IMR-90 (cell line): ENCODE data around the gene RTN4RL2. TPM values are rescaled to one million over a fixed set of nuclear protein-coding genes. Genes with fewer than 3 reads are reported as not detected.

Experiments
- ATAC-seq: fragments of 200-7000 bp; cut with Tn5 transposase; 2 replicates; pipeline ENCODE4 v1.9.1; 2020; ENCODE audit warnings: low read depth, mild to moderate bottlenecking, moderate library complexity
- BruUV-seq: library from RNA; stranded (reverse); fragments of 400-500 nt; replicated peaks from 2 replicates; lab custom pipeline; 2021; lab: Mats Ljungman, UMichigan
- CTCF ChIA-PET: fragments of 300-600 bp; formaldehyde crosslinking; extraction: SDS; loops from one replicate; lab custom pipeline; 2021; ENCODE audit warnings: antibody characterized with exemption; lab: Yijun Ruan, JAX
- POLR2A ChIA-PET: fragments of 300-600 bp; sonication (Branson Sonifier 250); formaldehyde crosslinking; loops from one replicate; lab custom pipeline; 2022; ENCODE audit warnings: antibody characterized with exemption; ENCODE audit not compliant: unreplicated experiment; lab: Charles Lee
- DNase-seq: peaks from one replicate; pipeline ENCODE4 v3.0.0; 2013
- H2AFZ ChIP-seq: replicated peaks from 2 replicates; pipeline ENCODE3; 2013; ENCODE audit warnings: low read length, mild to moderate bottlenecking; ENCODE audit not compliant: poor library complexity
- H2AK5ac ChIP-seq: 2 replicates; pipeline ENCODE4 v1.6.1; 2013; ENCODE audit warnings: low read depth, low read length, inconsistent platforms
- H2AK9ac ChIP-seq: replicated peaks from 2 replicates; pipeline ENCODE3; 2013; ENCODE audit warnings: mild to moderate bottlenecking, low read depth, low read length, moderate library complexity; ENCODE audit not compliant: poor library complexity
- H2BK120ac ChIP-seq: 2 replicates; pipeline ENCODE4 v1.6.1; 2013; ENCODE audit warnings: low read depth, low read length, inconsistent platforms
- H2BK15ac ChIP-seq: 3 replicates; pipeline ENCODE4 v1.6.1; 2013; ENCODE audit warnings: low read depth, low read length, inconsistent platforms
- H2BK20ac ChIP-seq: 2 replicates; pipeline ENCODE4 v1.6.1; 2013; ENCODE audit warnings: low read depth, mild to moderate bottlenecking, inconsistent platforms, low read length, moderate library complexity
- H2BK5ac ChIP-seq: 2 replicates; pipeline ENCODE4 v1.6.1; 2013; ENCODE audit warnings: mild to moderate bottlenecking, low read depth, low read length, inconsistent platforms; ENCODE audit not compliant: poor library complexity, severe bottlenecking
- H3K14ac ChIP-seq: replicated peaks from 2 replicates; pipeline ENCODE4 v1.6.1; 2013; ENCODE audit warnings: low read depth, low read length, inconsistent platforms
- H3K18ac ChIP-seq: 2 replicates; pipeline ENCODE4 v1.6.1; 2013; ENCODE audit warnings: low read depth, low read length, control low read depth
- H3K23ac ChIP-seq: 2 replicates; pipeline ENCODE4 v1.6.1; 2013; ENCODE audit warnings: low read depth, low read length, inconsistent platforms
- H3K27ac ChIP-seq: 2 replicates; pipeline ENCODE4 v1.5.1; 2013; ENCODE audit warnings: mild to moderate bottlenecking, control low read depth, low read length; ENCODE audit not compliant: insufficient read depth
- H3K27me3 ChIP-seq: 2 replicates; pipeline ENCODE4 v1.6.1; 2013; ENCODE audit warnings: low read length; ENCODE audit not compliant: control insufficient read depth, insufficient read depth
- H3K36me3 ChIP-seq: 2 replicates; pipeline ENCODE4 v1.6.1; 2013; ENCODE audit warnings: low read length, mixed read lengths; ENCODE audit not compliant: control insufficient read depth, insufficient read depth
- H3K4ac ChIP-seq: 2 replicates; pipeline ENCODE4 v1.6.1; 2013; ENCODE audit warnings: low read depth, low read length, inconsistent platforms
- H3K4me1 ChIP-seq: 2 replicates; pipeline ENCODE4 v1.6.1; 2013; ENCODE audit warnings: low read length, mixed read lengths; ENCODE audit not compliant: control insufficient read depth, insufficient read depth
- H3K4me2 ChIP-seq: 2 replicates; pipeline ENCODE4 v1.6.1; 2013; ENCODE audit warnings: low read depth, mild to moderate bottlenecking, control low read depth, low read length, moderate library complexity
- H3K4me3 ChIP-seq: 2 replicates; pipeline ENCODE4 v1.5.1; 2013; ENCODE audit warnings: low read depth, mild to moderate bottlenecking, control low read depth, low read length, moderate library complexity; ENCODE audit not compliant: insufficient read depth
- H3K56ac ChIP-seq: 2 replicates; pipeline ENCODE4 v1.6.1; 2013; ENCODE audit warnings: low read length, inconsistent platforms; ENCODE audit not compliant: insufficient read depth; ENCODE audit errors: extremely low read depth
- H3K79me1 ChIP-seq, 2 experiments: 2 replicates each; pipeline ENCODE4 v1.6.1; 2013; ENCODE audit warnings: low read length in 2 of 2, inconsistent platforms in 1 of 2, low read depth in 1 of 2
- H3K9ac ChIP-seq: 2 replicates; pipeline ENCODE4 v1.6.1; 2013; ENCODE audit warnings: low read depth, low read length, control low read depth
- H3K9me1 ChIP-seq: 2 replicates; pipeline ENCODE4 v1.6.1; 2013; ENCODE audit warnings: low read length, inconsistent platforms; ENCODE audit not compliant: insufficient read depth
- H3K9me3 ChIP-seq: 2 replicates; pipeline ENCODE4 v1.6.1; 2013; ENCODE audit warnings: low read length; ENCODE audit not compliant: control insufficient read depth, insufficient read depth
- H4K20me1 ChIP-seq: 2 replicates; pipeline ENCODE4 v1.6.1; 2013; ENCODE audit warnings: low read length, inconsistent platforms; ENCODE audit not compliant: insufficient read depth
- H4K5ac ChIP-seq: 2 replicates; pipeline ENCODE4 v1.6.1; 2013; ENCODE audit warnings: mild to moderate bottlenecking, low read depth, low read length, control low read depth
- H4K8ac ChIP-seq, 2 experiments: 2 replicates each; pipeline ENCODE4 v1.6.1; 2013; ENCODE audit warnings: low read depth in 2 of 2, low read length in 2 of 2, control low read depth in 1 of 2, inconsistent platforms in 1 of 2
- H4K91ac ChIP-seq: 2 replicates; pipeline ENCODE4 v1.6.1; 2013; ENCODE audit warnings: low read depth, low read length, inconsistent platforms; ENCODE audit not compliant: insufficient read depth
- BHLHE40 ChIP-seq: fragments of 150-350 bp; IDR thresholded peaks from 2 replicates; pipeline ENCODE4 v1.6.1; 2016; ENCODE audit warnings: mild to moderate bottlenecking, low read depth, low read length
- CHD1 ChIP-seq: IDR thresholded peaks from 2 replicates; pipeline ENCODE4 v1.6.1; 2012; ENCODE audit warnings: low read depth, low read length, improper control_type of control experiment
- MAFK ChIP-seq: IDR thresholded peaks from 2 replicates; pipeline ENCODE4 v1.6.1; 2012; ENCODE audit warnings: low read depth, low read length, improper control_type of control experiment
- MAZ ChIP-seq: IDR thresholded peaks from 2 replicates; pipeline ENCODE4 v1.6.1; 2012; ENCODE audit warnings: low read depth, mild to moderate bottlenecking, low read length, improper control_type of control experiment, moderate library complexity, borderline replicate concordance
- RAD21 ChIP-seq: IDR thresholded peaks from 2 replicates; pipeline ENCODE4 v1.6.1; 2012; ENCODE audit warnings: low read length, improper control_type of control experiment
- RCOR1 ChIP-seq: IDR thresholded peaks from 2 replicates; pipeline ENCODE4 v1.6.1; 2012; ENCODE audit warnings: mild to moderate bottlenecking, low read length, improper control_type of control experiment; ENCODE audit not compliant: insufficient replicate concordance
- WGBS, 2 experiments: methylation state at CpG; one replicate each; pipeline versions ENCODE4 v1.1.5 to v1.1.7; 2013; ENCODE audit warnings: missing lambda C conversion rate in 2 of 2; ENCODE audit not compliant: insufficient read length in 1 of 2; ENCODE audit errors: extremely low coverage in 2 of 2; 5-methylcytosine and 5-hydroxymethylcytosine counted together
- dilution Hi-C: fragments of 300-500 bp; cut with HindIII; formaldehyde crosslinking; loops from one replicate; pipeline ENCODE4 v1.14.3; 2018; ENCODE audit warnings: low sequenced_read_pairs; ENCODE audit not compliant: unreplicated experiment
- in situ Hi-C: fragments of 300-500 bp; cut with MboI; formaldehyde crosslinking; loops from 3 replicates; pipeline ENCODE4 v1.14.3; 2019; ENCODE audit warnings: low sequenced_read_pairs, inconsistent platforms, mixed read lengths
- intact Hi-C: fragments of 100-400 bp; cut with micrococcal nuclease; formaldehyde crosslinking; loops from 2 replicates; pipeline ENCODE4 v1.10.0; 2022
- polyA plus RNA-seq, 3 experiments: library from polyadenylated mRNA; depleted of rRNA; stranded (reverse); fragments of >200 nt; gene quantifications; 2 replicates each; pipeline ENCODE4 v1.2.3, GENCODE V29; 2012; ENCODE audit warnings: low replicate concordance in 1 of 3
- total RNA-seq: library from RNA; depleted of rRNA; stranded (reverse); fragments of >200 nt; gene quantifications from 2 replicates; pipeline ENCODE4 v1.2.3, GENCODE V29; 2012
- TF ChIP-seq, protein P1 (sequence below): fragments of 150-350 bp; IDR thresholded peaks from 2 replicates; pipeline ENCODE4 v1.6.1; 2017; ENCODE audit warnings: mild to moderate bottlenecking, antibody characterized with exemption, low read length, low read depth
- TF ChIP-seq, protein P2 (sequence below): conservative IDR thresholded peaks from 2 replicates; pipeline ENCODE4 v1.5.1; 2012; ENCODE audit warnings: mild to moderate bottlenecking, low read depth, low read length, improper control_type of control experiment

Gene RTN4RL2
- total and polyA plus RNA-seq, 2 of the 4 experiments (the other 2 are of a cell fraction): 1.5 TPM; not detected in 1

DNA sequence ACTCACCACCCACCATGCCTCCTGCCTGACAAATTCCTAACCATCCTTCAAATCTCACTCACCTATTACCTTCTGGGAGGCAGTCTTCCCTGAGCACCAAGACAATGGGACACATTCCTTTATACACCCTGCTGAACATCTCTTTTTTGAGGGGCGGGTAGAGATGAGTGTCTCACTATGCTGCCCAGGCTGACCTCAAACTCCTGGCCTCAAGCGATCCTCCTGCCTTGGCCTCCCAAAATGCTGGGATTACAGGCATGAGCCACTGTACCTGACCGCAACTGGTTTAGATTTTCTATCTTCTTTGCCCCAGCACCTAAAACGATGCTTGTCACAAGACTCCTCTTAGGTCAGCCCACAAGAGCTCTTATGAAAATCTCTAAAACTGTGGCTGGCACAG, 63.1 kb downstream of the RTN4RL2 start:
- Histone ChIP-seq H3K9me3 (no peaks in the 10 kb centered on the region), H2BK5ac (no peak overlapping the region), H3K4me3 (no peak overlapping the region), H2BK120ac (no peak overlapping the region), H3K36me3 (peaks cover under 1% of the 10 kb centered on the region; the same call in 1 of the 2 replicates), H3K9me1 (no peaks in the 10 kb centered on the region), H3K27ac (no peak overlapping the region), H3K23ac (no peak overlapping the region), H3K9ac (no peak overlapping the region), H2AK5ac (no peak overlapping the region), H4K8ac (no peak overlapping the region), H3K4me2 (no peak overlapping the region), H3K4ac (no peak overlapping the region), H4K20me1 (peaks cover 8% of the 10 kb centered on the region; the same call in 1 of the 2 replicates), H2AFZ (no peak overlapping the region), H3K79me1 (peaks cover 3 to 13% of the 10 kb centered on the region in 2 experiments; a peak in 2 of 4 replicates), H3K4me1 (no peaks in the 10 kb centered on the region), H2BK15ac (no peak overlapping the region), H3K14ac (no peak overlapping the region), H4K5ac (no peak overlapping the region), H4K91ac (no peak overlapping the region), H2BK20ac (no peak overlapping the region), H3K27me3 (no peaks in the 10 kb centered on the region), H3K56ac (no peak overlapping the region), H2AK9ac (no peak overlapping the region), H3K18ac (no peak overlapping the region)
- POLR2A ChIA-PET: no interaction called here
- intact Hi-C loops (no loop called here), in situ Hi-C loops (loop anchor here (25.0 kb wide), 1 partner anchor 686 kb away; no protein-coding TSS in a partner anchor), dilution Hi-C loops (no loop called here)
- TF ChIP-seq RAD21 (no peak), CHD1 (no peak), BHLHE40 (no peak), MAZ (no peak), RCOR1 (no peak), MAFK (no peak)
- TF ChIP-seq, protein P1, sequence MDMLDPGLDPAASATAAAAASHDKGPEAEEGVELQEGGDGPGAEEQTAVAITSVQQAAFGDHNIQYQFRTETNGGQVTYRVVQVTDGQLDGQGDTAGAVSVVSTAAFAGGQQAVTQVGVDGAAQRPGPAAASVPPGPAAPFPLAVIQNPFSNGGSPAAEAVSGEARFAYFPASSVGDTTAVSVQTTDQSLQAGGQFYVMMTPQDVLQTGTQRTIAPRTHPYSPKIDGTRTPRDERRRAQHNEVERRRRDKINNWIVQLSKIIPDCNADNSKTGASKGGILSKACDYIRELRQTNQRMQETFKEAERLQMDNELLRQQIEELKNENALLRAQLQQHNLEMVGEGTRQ: no peak
- TF ChIP-seq, protein P2, sequence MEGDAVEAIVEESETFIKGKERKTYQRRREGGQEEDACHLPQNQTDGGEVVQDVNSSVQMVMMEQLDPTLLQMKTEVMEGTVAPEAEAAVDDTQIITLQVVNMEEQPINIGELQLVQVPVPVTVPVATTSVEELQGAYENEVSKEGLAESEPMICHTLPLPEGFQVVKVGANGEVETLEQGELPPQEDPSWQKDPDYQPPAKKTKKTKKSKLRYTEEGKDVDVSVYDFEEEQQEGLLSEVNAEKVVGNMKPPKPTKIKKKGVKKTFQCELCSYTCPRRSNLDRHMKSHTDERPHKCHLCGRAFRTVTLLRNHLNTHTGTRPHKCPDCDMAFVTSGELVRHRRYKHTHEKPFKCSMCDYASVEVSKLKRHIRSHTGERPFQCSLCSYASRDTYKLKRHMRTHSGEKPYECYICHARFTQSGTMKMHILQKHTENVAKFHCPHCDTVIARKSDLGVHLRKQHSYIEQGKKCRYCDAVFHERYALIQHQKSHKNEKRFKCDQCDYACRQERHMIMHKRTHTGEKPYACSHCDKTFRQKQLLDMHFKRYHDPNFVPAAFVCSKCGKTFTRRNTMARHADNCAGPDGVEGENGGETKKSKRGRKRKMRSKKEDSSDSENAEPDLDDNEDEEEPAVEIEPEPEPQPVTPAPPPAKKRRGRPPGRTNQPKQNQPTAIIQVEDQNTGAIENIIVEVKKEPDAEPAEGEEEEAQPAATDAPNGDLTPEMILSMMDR: no peak
- no TSS peak for BruUV-seq
- CTCF ChIA-PET: interaction anchor here (2.3 kb wide), 1 partner anchor 31 kb away, joined by 9 read pairs; no protein-coding TSS in a partner anchor
- 86% methylated on average over 3 of the region's 4 CpGs; no CpG with 5 or more reads in 1 of the 2 experiments for WGBS, 2 experiments
- ATAC-seq: no peak
- no peak for DNase-seq
